ENCODE data around the gene NLGN4Y.
"Not testable (repeated sequence)": the region's sequence is repeated elsewhere in the genome, so short reads cannot be mapped to it uniquely, and the experiment has no call there.

NLGN4Y gene

DNA sequence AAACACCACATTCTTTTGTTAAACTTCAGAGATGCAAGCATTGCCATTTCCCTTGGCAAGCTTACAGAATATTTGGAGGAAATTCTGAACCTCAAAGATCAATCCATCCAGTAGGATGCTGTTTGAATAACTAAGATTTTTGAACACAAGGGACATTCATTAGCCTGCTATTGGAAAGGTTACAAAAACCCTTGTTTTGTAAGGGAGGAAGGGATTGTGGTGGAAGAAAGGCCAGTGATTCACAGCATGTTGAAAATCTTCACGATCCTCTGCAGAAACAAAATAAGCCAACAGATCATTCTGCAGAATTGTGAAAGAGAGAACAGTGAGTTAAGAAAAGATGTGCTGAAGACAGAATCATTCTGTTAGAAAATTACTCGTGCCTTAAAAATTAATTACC lies 297.9 kb downstream of the NLGN4Y start:
- no peaks in the 10 kb centered on the region for H3K27me3 Mint-ChIP-seq
- H3K36me3 Mint-ChIP-seq (ENCODE audit: insufficient read depth), result no peaks in the 10 kb centered on the region
- ATAC-seq (replicated peaks; ENCODE audit: extremely low read depth, poor library complexity, severe bottlenecking) (no peak), DNase-seq (ENCODE audit: low spot score in 2 of 2) (no peak)
- H3K4me3 Mint-ChIP-seq, result no peak overlapping the region
- H3K27ac Mint-ChIP-seq (ENCODE audit: low read depth), result no peak overlapping the region
- H3K4me1 Mint-ChIP-seq, result no peaks in the 10 kb centered on the region
- H3K9me3 Mint-ChIP-seq, result no peaks in the 10 kb centered on the region

DNA sequence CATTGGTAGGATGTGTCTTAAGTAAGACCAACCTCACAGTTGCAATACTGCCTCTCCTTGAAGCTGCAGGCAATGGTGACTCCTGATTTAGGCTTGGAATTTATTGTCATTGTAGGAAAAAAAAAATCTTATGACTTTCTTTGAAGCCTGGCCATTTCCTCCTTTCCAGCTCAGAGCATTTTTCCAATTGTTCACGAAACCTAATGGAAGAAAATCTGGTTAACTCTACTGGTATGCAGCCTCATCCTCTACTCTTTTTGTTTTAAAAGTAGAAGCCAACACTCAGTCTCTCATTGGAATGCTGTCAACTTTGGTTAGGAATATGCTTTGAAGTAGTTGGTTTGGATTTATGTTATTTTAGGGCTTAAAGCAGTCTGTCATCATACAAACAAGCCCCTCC lies 298.6 kb downstream of the NLGN4Y start:
- DNase-seq (ENCODE audit: low spot score in 2 of 2) (no peak), ATAC-seq (replicated peaks; ENCODE audit: extremely low read depth, poor library complexity, severe bottlenecking) (no peak)
- Mint-ChIP-seq H3K36me3 (ENCODE audit: insufficient read depth) (no peaks in the 10 kb centered on the region), H3K27me3 (no peaks in the 10 kb centered on the region), H3K4me1 (no peaks in the 10 kb centered on the region), H3K4me3 (no peak overlapping the region), H3K27ac (ENCODE audit: low read depth) (no peak overlapping the region), H3K9me3 (no peaks in the 10 kb centered on the region)

DNA sequence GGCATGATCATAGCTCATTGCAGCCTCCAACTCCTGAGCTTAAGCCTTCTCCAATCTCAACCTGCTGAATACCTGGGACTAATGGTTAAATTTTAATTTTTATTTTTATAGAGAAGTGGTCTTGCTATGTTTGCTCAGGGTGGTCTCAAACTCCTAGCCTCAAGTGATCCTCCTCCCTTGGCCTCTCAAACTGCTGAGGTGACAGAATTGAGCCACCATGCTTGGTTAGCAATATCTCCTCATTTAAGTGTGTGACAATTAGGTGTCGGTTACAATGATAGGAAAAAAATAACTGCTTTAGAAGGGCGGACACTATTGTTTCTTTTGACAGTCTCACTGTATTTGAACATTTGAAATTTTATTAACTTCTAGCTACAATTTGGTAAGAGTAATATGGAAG lies 300.3 kb downstream of the NLGN4Y start:
- H3K4me3 Mint-ChIP-seq, result no peak overlapping the region
- no peaks in the 10 kb centered on the region for H3K27me3 Mint-ChIP-seq
- no peak for ATAC-seq (replicated peaks; ENCODE audit: extremely low read depth, poor library complexity, severe bottlenecking)
- H3K9me3 Mint-ChIP-seq, result no peaks in the 10 kb centered on the region
- no peak overlapping the region for H3K27ac Mint-ChIP-seq (ENCODE audit: low read depth)
- peaks cover 1% of the 10 kb centered on the region for H3K36me3 Mint-ChIP-seq (ENCODE audit: insufficient read depth)
- DNase-seq (ENCODE audit: low spot score in 2 of 2), result no peak
- no peaks in the 10 kb centered on the region for H3K4me1 Mint-ChIP-seq

DNA sequence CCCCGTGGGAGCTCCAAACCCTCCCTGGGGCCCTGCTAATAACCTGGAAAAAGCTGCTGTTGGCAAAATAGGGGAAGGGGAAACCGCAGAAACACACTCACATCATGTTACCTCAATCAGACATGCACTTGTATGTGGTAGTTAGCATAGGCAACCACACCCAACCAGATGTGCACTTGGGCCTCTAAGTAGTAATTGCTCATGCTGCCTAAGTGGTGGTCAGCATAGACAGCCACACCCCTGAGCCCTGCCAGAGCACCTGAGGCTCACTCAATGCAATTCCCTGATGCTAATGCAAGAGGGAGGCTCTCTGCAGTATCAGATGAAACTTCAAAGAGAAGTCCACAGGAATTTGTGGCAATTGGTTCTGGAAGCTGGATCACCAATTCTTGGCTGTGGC lies 301.4 kb downstream of the NLGN4Y start:
- Mint-ChIP-seq H3K4me3 (no peak overlapping the region), H3K27me3 (no peaks in the 10 kb centered on the region), H3K36me3 (ENCODE audit: insufficient read depth) (peaks cover 5% of the 10 kb centered on the region), H3K4me1 (no peaks in the 10 kb centered on the region), H3K27ac (ENCODE audit: low read depth) (no peak overlapping the region), H3K9me3 (peaks cover 5% of the 10 kb centered on the region)
- ATAC-seq (replicated peaks; ENCODE audit: extremely low read depth, poor library complexity, severe bottlenecking) (no peak), DNase-seq (ENCODE audit: low spot score in 2 of 2) (no peak)

DNA sequence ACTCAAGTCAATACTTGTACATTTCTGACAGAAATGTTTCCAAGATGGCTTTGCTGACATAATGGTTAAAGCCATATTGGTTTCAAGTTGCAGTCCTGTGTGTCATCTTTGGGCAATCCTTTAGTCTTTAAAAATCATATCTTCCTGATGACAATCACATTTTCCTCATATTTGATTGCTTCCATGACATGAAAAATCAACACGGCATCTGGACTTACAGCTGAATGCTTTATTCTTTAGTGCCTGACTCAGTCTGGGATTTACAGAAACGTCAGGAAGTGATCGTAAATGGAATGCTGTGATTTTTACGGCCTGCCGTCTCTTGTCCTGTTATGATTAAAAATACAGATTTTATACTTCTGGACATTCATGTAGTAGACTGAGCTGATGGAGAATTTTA lies 304.2 kb downstream of the NLGN4Y start:
- Mint-ChIP-seq H3K27ac (ENCODE audit: low read depth) (no peak overlapping the region), H3K4me3 (no peak overlapping the region), H3K9me3 (peaks cover 5% of the 10 kb centered on the region), H3K36me3 (ENCODE audit: insufficient read depth) (peaks cover 5% of the 10 kb centered on the region), H3K4me1 (peaks cover 2% of the 10 kb centered on the region), H3K27me3 (no peaks in the 10 kb centered on the region)
- ATAC-seq (replicated peaks; ENCODE audit: extremely low read depth, poor library complexity, severe bottlenecking), result no peak
- no peak for DNase-seq (ENCODE audit: low spot score in 2 of 2)

GRCh38 chrY:14829366-14829885 lies 305.1 kb downstream of the NLGN4Y start:
- DNase-seq (ENCODE audit: low spot score in 2 of 2) (no peak), ATAC-seq (replicated peaks; ENCODE audit: extremely low read depth, poor library complexity, severe bottlenecking) (no peak)
- Mint-ChIP-seq H3K4me1 (peaks cover 11% of the 10 kb centered on the region), H3K36me3 (ENCODE audit: insufficient read depth) (peaks cover 5% of the 10 kb centered on the region), H3K4me3 (no peak overlapping the region), H3K27ac (ENCODE audit: low read depth) (no peak overlapping the region), H3K9me3 (peaks cover 5% of the 10 kb centered on the region), H3K27me3 (no peaks in the 10 kb centered on the region)

GRCh38 chrY:14834103-14835060 lies 310.1 kb downstream of the NLGN4Y start:
- peaks cover 5% of the 10 kb centered on the region for H3K9me3 Mint-ChIP-seq
- peak overlapping the region; percentile 40 for H3K4me3 Mint-ChIP-seq
- peak overlapping the region; percentile 42 for H3K27ac Mint-ChIP-seq (ENCODE audit: low read depth)
- H3K27me3 Mint-ChIP-seq, result no peaks in the 10 kb centered on the region
- peaks cover 5% of the 10 kb centered on the region for H3K36me3 Mint-ChIP-seq (ENCODE audit: insufficient read depth)
- ATAC-seq (replicated peaks; ENCODE audit: extremely low read depth, poor library complexity, severe bottlenecking) (peak; percentile 54), DNase-seq (ENCODE audit: low spot score in 2 of 2) (no peak)
- peaks cover 23% of the 10 kb centered on the region for H3K4me1 Mint-ChIP-seq

DNA sequence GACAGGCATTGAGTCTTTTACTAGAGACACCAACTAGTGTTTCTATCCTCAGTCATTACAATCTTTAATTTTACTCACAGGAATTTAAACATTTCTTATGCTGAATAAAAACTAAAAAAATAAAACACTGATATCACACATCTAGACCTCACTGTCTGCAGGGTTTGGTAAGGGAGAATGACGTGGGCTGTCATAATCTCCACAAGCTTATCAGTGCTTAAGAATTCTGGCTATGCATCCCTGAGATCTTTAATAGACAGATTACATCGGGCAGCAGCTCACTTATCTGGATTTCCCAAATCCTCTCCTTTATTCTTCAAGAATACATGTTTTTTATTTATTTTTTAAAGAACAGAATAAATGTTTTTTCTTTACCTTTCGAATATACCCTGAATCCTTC lies 313.1 kb downstream of the NLGN4Y start:
- DNase-seq (ENCODE audit: low spot score in 2 of 2), result no peak
- peaks cover 23% of the 10 kb centered on the region for H3K4me1 Mint-ChIP-seq
- no peak for ATAC-seq (replicated peaks; ENCODE audit: extremely low read depth, poor library complexity, severe bottlenecking)
- no peak overlapping the region for H3K27ac Mint-ChIP-seq (ENCODE audit: low read depth)
- no peak overlapping the region for H3K4me3 Mint-ChIP-seq
- H3K36me3 Mint-ChIP-seq (ENCODE audit: insufficient read depth), result no peaks in the 10 kb centered on the region
- H3K27me3 Mint-ChIP-seq, result no peaks in the 10 kb centered on the region
- H3K9me3 Mint-ChIP-seq, result no peaks in the 10 kb centered on the region

DNA sequence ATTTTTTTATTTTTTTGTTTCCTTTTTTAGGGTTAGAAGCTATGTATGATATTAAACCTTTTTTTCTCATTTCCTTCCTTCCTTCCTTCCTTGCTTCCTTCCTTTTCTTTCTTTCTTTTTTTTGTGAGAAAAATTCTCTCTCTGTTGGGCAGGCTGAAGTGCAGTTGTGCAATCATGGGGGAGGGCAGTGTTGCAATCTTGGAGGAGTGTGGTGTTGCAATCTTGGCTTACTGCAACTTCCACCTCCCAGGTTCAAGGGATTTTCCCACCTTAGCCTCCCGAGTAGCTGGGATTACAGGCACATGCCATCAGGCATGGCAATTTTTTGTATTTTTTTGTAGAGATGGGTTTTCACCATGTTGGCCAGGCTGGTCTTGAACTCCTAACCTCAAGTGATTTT lies 326.4 kb downstream of the NLGN4Y start:
- DNase-seq (ENCODE audit: low spot score in 2 of 2) (no peak), ATAC-seq (replicated peaks; ENCODE audit: extremely low read depth, poor library complexity, severe bottlenecking) (no peak)
- no peaks in the 10 kb centered on the region for H3K36me3 Mint-ChIP-seq (ENCODE audit: insufficient read depth)
- no peaks in the 10 kb centered on the region for H3K4me1 Mint-ChIP-seq
- no peaks in the 10 kb centered on the region for H3K9me3 Mint-ChIP-seq
- H3K27ac Mint-ChIP-seq (ENCODE audit: low read depth), result no peak overlapping the region
- H3K27me3 Mint-ChIP-seq, result no peaks in the 10 kb centered on the region
- H3K4me3 Mint-ChIP-seq, result no peak overlapping the region

DNA sequence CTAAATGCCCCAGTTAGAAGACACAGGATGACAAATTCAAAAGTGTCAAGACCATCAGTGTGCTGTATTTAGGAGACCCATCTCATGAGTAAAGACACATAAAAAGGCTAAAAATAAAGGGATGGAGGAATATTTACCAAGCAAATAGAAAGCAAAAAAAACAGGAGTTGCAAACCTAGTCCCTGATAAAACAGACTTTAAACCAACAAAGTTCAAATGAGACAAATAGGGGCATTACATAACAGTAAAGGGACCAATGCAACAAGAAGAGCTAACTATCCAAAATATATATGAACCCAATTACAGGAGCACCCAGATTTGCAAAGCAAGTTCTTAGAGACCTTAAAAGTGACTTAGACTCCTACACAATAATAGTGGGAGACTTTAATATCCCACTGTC lies 336.1 kb downstream of the NLGN4Y start:
- ATAC-seq (replicated peaks; ENCODE audit: extremely low read depth, poor library complexity, severe bottlenecking) (no peak), DNase-seq (ENCODE audit: low spot score in 2 of 2) (no peak)
- Mint-ChIP-seq H3K9me3 (peaks cover 11% of the 10 kb centered on the region), H3K4me3 (no peak overlapping the region), H3K4me1 (no peaks in the 10 kb centered on the region), H3K27me3 (peaks cover 20% of the 10 kb centered on the region), H3K27ac (ENCODE audit: low read depth) (no peak overlapping the region), H3K36me3 (ENCODE audit: insufficient read depth) (no peaks in the 10 kb centered on the region)

- H3K9me3 Mint-ChIP-seq, result peaks cover 11% of the 10 kb centered on the region
- ATAC-seq (replicated peaks; ENCODE audit: extremely low read depth, poor library complexity, severe bottlenecking); H3K27ac Mint-ChIP-seq (ENCODE audit: low read depth); H3K4me1 Mint-ChIP-seq; H3K4me3 Mint-ChIP-seq; H3K36me3 Mint-ChIP-seq (ENCODE audit: insufficient read depth); DNase-seq (ENCODE audit: low spot score in 2 of 2): not testable (repeated sequence)
- H3K27me3 Mint-ChIP-seq, result peaks cover 20% of the 10 kb centered on the region
Observed at GRCh38 chrY:14861033-14861432, 336.7 kb downstream of the NLGN4Y start.

- ATAC-seq (replicated peaks; ENCODE audit: extremely low read depth, poor library complexity, severe bottlenecking) (no peak), DNase-seq (ENCODE audit: low spot score in 2 of 2) (no peak)
- Mint-ChIP-seq H3K4me3 (no peak overlapping the region), H3K27me3 (peaks cover 10% of the 10 kb centered on the region), H3K27ac (ENCODE audit: low read depth) (no peak overlapping the region), H3K9me3 (peaks cover 16% of the 10 kb centered on the region), H3K36me3 (ENCODE audit: insufficient read depth) (no peaks in the 10 kb centered on the region), H3K4me1 (no peaks in the 10 kb centered on the region)
Observed at GRCh38 chrY:14871971-14872370, 347.6 kb downstream of the NLGN4Y start.
